ENCODE data around the gene SAMD4A.

Gene SAMD4A

DNA sequence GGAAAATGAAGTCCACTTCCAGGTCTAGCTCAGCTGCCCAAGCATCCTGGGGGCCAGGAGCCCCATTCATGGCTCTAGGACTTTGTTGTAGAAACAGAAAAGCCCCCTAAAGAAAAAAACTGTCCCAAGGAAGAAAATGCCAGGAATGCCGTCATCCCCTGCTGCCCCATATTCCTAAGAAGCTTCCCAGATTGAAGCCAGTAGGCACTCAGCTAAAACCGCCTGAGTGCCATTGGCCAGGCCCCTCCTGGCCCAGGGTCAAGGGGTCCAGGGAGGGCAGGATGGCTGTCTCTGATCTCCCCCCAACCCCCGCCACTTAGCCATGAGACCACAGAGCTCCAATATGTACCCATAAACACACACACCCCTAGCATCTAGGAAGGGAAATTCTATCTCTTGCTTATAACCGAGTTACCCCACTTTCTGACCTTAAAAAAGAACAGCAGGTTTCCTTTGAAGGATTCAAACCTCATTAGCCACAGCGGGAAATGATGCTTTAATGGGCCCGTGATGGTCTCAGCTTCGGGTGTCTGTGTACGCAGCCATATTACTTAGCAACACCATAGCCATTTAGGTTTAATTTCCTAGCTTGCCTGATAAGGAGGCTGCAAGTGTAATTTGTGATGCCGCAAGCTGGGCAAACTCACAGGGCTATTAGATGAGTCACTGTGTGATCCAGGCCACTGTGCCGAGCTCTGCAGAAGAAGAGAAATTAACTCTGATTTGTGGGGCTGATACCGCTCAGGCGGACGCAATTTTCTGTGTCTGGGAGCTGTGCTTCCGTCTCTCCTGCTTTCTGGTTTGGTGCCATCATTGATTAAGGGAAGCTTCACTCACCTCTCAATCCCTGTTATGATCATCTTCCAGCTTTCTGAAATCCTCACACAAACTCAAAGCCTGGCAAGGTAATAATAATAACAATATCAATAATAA is 251.5 kb downstream of the SAMD4A start:
- Histone ChIP-seq H3K4me3 (no peak overlapping the region), H3K36me3 (replicated peaks) (no peaks in the 10 kb centered on the region), H3K9me3 (no peaks in the 10 kb centered on the region), H3K27me3 (ENCODE audit: low read depth) (0 out of 2 replicates have a peak, but pooled peaks cover 3% of the 10 kb centered on the region), H3K4me1 (no peaks in the 10 kb centered on the region)
- no peak for DNase-seq (ENCODE audit: low spot score in 2 of 2)
- in situ Hi-C loops (cut with MboI; ENCODE audit: low sequenced_read_pairs): no loop called here

DNA sequence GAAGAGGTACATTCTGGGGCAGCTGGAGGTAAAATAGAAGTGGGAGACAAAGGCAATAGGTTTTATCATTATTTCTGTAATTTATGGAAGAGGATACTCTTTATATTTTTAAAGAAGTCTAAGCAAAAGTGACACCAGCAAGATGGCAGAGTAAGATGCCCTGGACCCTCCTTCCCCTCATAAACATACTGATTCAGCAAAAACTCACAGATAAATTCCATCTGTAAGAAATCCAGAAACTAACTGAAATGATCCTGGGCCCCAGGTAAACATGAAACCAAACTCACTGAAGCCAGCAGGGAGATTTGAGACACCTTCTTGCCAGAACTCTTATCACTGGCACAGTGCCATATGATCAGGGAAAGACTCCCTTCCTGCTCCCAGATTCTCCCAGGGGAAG is 255.8 kb downstream of the SAMD4A start:
- Histone ChIP-seq H3K9me3 (no peaks in the 10 kb centered on the region), H3K27me3 (ENCODE audit: low read depth) (0 out of 2 replicates have a peak, but pooled peaks cover 3% of the 10 kb centered on the region), H3K4me1 (no peaks in the 10 kb centered on the region), H3K4me3 (no peak overlapping the region), H3K36me3 (replicated peaks) (no peaks in the 10 kb centered on the region)
- DNase-seq (ENCODE audit: low spot score in 2 of 2): no peak
- in situ Hi-C loops (cut with MboI; ENCODE audit: low sequenced_read_pairs): no loop called here

DNA sequence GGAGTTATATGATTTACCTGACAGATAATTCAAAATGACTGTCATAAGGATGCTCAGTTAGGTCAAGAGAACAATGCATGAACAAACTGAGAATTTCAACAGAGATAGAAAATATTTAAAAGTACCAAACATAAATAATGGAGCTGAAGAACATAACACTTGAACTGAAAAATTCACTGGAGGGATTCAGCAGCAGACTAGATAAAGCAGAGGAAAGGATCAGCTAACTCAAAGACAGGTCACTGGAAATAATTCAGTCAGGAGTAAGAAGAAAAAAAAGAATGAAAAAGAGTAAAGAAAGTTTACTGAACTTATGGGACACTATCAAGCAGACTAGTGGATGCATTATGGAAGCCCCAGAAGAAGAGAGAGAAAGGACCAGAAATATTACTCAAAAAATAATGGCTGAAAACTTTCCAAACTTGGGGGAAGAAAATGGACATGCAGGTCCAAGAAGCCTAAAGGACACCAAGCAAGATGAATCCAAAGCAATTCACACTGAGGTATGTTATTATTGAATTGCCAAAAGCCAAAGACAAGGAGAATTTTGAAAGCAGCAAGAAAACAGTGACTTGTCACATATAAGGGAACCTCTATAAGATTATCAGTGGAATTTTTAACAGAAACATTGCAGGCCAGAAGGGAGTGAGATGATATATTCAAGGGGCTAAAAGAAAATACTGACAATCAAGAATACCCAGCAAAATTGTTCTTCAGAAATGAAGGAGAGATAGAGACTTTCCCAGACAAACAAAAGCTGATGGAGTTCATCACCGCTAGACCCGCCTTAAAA is 257.0 kb downstream of the SAMD4A start:
- no peaks in the 10 kb centered on the region for H3K36me3 ChIP-seq (replicated peaks)
- 0 out of 2 replicates have a peak, but pooled peaks cover 3% of the 10 kb centered on the region for H3K27me3 ChIP-seq (ENCODE audit: low read depth)
- H3K4me1 ChIP-seq: no peaks in the 10 kb centered on the region
- in situ Hi-C loops (cut with MboI; ENCODE audit: low sequenced_read_pairs): no loop called here
- no peak for DNase-seq (ENCODE audit: low spot score in 2 of 2)
- no peak overlapping the region for H3K4me3 ChIP-seq
- H3K9me3 ChIP-seq: no peaks in the 10 kb centered on the region

DNA sequence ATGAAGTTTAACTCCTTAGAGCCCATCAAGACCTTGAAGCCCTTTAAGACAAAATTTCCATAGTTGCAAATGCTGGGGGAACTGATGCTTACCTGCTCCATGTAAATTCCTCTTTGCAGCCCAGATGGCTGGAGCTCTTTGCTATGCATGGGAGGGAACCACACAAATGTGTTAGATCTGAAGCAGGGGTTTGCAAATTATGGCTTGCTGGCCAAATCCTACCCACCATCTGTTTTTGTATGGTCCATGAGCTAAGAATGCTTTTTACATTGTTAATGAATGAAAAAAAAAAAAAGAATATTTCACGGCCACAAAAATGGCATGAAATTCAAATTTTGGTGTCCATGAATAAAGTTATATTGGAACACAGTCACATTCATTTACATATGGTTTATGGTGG is 261.1 kb downstream of the SAMD4A start:
- no peak for DNase-seq (ENCODE audit: low spot score in 2 of 2)
- no peaks in the 10 kb centered on the region for H3K4me1 ChIP-seq
- H3K4me3 ChIP-seq: no peak overlapping the region
- H3K9me3 ChIP-seq: no peaks in the 10 kb centered on the region
- H3K36me3 ChIP-seq (replicated peaks): no peaks in the 10 kb centered on the region
- in situ Hi-C loops (cut with MboI; ENCODE audit: low sequenced_read_pairs): no loop called here
- H3K27me3 ChIP-seq (ENCODE audit: low read depth): 0 out of 2 replicates have a peak, but pooled peaks cover 2% of the 10 kb centered on the region

DNA sequence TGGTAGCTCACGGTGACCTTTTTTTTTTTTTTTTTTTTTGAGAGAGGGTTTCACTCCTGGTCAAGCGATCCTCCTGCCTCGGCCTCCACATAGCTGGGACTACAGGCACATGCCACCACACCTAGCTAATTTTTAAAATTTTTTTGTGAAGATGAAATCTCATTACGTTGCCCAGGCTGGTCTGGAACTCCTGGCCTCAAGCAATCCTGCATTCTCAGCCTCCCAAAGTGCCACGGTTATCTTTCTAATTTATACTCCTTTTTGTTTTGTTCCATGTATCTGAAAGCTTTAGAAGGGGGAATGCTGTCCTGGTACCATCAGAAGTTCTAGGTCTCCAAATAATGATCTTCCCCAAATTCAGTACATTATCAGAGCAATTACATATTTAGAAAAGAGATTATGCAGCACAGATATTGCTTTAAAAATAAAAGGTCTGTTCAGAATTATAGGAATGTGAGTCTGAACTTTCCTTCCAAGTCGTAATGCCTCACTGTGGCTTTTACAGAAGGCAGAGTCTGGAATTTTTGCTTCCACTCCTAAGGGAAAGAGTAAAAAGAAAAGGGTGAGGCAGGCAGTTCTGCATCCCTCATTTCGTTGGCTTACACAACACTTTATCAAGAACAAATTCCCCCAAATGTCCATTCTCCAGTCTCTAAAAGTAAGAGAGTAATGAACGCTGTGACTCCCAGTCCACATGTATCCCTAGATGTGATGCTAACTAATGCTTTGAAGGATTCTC is 262.7 kb downstream of the SAMD4A start:
- Histone ChIP-seq H3K27me3 (ENCODE audit: low read depth) (0 out of 2 replicates have a peak, but pooled peaks cover 2% of the 10 kb centered on the region), H3K9me3 (no peaks in the 10 kb centered on the region), H3K4me1 (no peaks in the 10 kb centered on the region), H3K36me3 (replicated peaks) (no peaks in the 10 kb centered on the region), H3K4me3 (no peak overlapping the region)
- no peak for DNase-seq (ENCODE audit: low spot score in 2 of 2)
- in situ Hi-C loops (cut with MboI; ENCODE audit: low sequenced_read_pairs): no loop called here

DNA sequence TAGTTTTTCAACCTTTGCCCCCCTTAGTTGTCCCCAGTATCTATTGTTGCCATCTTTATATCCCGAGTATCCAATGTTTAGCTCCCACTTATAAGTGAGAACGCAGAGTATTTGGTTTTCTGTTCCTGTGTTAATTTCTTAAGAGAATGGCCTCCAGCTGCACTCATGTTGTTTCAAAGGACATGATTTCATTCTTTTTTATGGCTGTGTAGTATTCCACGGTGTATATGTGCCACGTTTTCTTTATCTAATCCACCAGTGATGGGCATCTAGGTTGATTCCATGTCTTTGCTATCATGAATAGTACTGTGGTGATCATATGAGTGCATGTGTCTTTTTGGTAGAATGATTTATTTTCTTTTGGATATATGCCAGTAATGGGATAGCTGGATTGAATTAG is 263.7 kb downstream of the SAMD4A start:
- Histone ChIP-seq H3K4me1 (no peaks in the 10 kb centered on the region), H3K4me3 (no peak overlapping the region), H3K9me3 (no peaks in the 10 kb centered on the region), H3K27me3 (ENCODE audit: low read depth) (0 out of 2 replicates have a peak, but pooled peaks cover 2% of the 10 kb centered on the region), H3K36me3 (replicated peaks) (no peaks in the 10 kb centered on the region)
- DNase-seq (ENCODE audit: low spot score in 2 of 2): no peak
- in situ Hi-C loops (cut with MboI; ENCODE audit: low sequenced_read_pairs): no loop called here

DNA sequence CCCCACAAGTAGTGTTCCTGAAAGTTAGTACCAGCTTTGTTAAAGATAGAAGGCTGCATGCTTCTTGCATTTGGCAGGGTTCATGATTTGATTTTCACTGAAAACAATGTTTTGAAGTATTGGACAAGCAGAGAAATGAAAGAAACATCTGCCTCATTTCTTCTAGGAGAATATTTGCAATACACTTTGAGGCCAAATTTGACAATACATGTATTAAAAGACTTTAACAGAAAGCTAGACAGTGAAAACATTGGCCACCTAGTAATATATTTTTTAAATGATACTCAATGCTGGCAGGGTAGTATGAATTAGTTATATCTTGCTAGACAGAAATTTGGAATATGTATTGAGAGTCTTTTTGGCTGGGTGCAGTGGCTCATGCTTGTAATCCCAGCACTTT is 267.2 kb downstream of the SAMD4A start:
- Histone ChIP-seq H3K4me3 (no peak overlapping the region), H3K4me1 (no peaks in the 10 kb centered on the region), H3K27me3 (ENCODE audit: low read depth) (0 out of 2 replicates have a peak, but pooled peaks cover 2% of the 10 kb centered on the region), H3K36me3 (replicated peaks) (no peaks in the 10 kb centered on the region), H3K9me3 (no peaks in the 10 kb centered on the region)
- in situ Hi-C loops (cut with MboI; ENCODE audit: low sequenced_read_pairs): no loop called here
- no peak for DNase-seq (ENCODE audit: low spot score in 2 of 2)

DNA sequence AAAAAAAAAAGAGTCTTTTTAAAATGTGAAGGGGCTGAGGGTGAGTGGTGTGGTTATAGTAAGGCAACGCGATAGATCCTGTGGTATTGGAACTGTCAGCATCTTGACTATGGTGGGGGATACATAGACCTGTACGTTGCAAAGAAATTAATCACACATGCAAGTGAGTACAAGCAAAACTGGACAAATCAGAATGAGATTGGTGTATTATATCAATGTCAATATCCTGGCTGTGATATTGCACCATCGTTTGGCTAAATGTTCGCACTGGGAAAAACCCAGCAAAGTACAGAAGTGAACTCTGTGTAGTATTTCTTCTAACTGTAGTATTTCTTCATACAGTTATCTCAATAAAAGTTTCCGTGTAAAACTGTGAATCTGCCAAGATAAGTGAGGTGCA is 267.8 kb downstream of the SAMD4A start:
- Histone ChIP-seq H3K36me3 (replicated peaks) (no peaks in the 10 kb centered on the region), H3K9me3 (no peaks in the 10 kb centered on the region), H3K4me1 (no peaks in the 10 kb centered on the region), H3K4me3 (no peak overlapping the region), H3K27me3 (ENCODE audit: low read depth) (0 out of 2 replicates have a peak, but pooled peaks cover 2% of the 10 kb centered on the region)
- in situ Hi-C loops (cut with MboI; ENCODE audit: low sequenced_read_pairs): no loop called here
- DNase-seq (ENCODE audit: low spot score in 2 of 2): no peak

DNA sequence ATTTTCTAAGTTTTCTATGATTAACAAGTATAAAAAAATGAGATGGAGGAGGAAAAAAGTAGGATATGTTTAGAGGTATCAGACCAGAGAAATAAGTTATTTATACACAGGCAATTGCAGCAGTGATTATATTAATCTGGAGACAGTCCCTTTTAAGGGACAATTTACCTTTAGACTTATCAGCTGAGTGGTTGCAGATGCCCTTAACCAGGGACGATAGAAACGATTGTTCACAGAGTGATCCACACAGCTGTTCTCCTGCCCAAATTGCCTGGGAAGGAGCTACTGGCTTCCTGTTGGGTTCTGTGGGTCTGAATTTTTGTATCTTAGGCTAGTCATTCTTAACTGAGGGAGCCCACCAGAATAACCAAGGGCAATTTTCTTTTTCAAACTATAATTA is 269.3 kb downstream of the SAMD4A start:
- Histone ChIP-seq H3K4me1 (no peaks in the 10 kb centered on the region), H3K27me3 (ENCODE audit: low read depth) (0 out of 2 replicates have a peak, but pooled peaks cover 2% of the 10 kb centered on the region), H3K36me3 (replicated peaks) (no peaks in the 10 kb centered on the region), H3K9me3 (no peaks in the 10 kb centered on the region), H3K4me3 (no peak overlapping the region)
- no peak for DNase-seq (ENCODE audit: low spot score in 2 of 2)
- in situ Hi-C loops (cut with MboI; ENCODE audit: low sequenced_read_pairs): no loop called here

DNA sequence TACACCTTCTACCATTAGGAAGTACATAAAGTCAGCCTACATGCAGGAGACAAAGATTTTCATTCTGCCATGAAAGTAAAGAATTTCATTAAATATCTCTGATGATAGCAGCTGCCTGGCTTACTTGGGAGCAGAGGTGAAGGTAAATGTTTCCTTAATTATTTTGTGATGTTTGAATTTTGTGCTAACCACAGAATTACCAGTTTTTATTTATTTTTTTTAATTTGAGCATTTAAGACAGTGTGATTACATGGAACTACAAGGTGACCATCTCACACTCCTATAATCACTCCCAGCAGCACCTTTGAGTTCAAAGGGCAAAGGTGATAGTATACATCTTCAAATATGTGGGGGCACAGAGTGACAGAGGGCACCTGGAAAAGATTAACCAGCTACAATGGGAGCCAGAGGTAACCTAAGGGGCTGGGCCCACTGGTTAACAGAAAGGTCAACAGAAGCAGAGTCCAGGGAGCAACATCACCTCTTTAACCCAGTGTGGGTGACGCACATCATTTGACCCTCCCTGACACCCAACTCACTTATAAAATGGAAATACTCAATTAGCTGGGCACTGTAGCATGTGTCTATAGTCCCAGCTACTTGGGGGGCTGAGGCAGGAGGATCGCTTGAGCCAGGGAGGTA is 270.7 kb downstream of the SAMD4A start:
- Histone ChIP-seq H3K36me3 (replicated peaks) (no peaks in the 10 kb centered on the region), H3K9me3 (no peaks in the 10 kb centered on the region), H3K27me3 (ENCODE audit: low read depth) (0 out of 2 replicates have a peak, but pooled peaks cover 1% of the 10 kb centered on the region), H3K4me3 (no peak overlapping the region), H3K4me1 (no peaks in the 10 kb centered on the region)
- in situ Hi-C loops (cut with MboI; ENCODE audit: low sequenced_read_pairs): no loop called here
- no peak for DNase-seq (ENCODE audit: low spot score in 2 of 2)

DNA sequence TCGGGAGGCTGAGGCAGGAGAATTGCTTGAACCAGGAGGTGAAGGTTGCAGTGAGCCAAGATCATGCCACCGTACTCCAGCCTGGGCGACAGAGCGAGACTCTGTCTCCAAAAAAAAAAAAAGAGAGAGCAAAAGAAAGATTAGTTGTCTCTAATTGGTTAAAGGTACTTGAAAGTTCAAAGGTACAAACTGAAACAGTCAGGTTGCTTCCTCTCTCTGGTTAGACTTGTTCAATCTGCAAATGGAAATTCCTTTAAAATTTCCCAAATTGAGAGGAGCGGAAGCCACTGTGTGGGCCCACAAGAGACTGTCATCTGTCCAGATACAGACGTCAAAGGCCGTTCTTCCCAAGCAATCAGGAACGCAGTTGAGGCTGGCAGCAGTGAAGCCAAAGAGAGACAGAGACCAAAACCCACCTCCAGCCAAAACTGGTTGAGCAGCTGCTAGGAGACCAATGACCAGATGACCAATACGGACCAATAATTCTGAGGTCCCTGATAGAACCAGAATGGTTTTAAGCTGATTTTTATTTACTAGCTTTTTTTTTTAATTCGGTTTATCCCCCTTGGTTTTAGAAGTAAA is 272.1 kb downstream of the SAMD4A start:
- Histone ChIP-seq H3K4me3 (no peak overlapping the region), H3K9me3 (no peaks in the 10 kb centered on the region), H3K4me1 (no peaks in the 10 kb centered on the region), H3K27me3 (ENCODE audit: low read depth) (no peaks in the 10 kb centered on the region), H3K36me3 (replicated peaks) (no peaks in the 10 kb centered on the region)
- in situ Hi-C loops (cut with MboI; ENCODE audit: low sequenced_read_pairs): no loop called here
- DNase-seq (ENCODE audit: low spot score in 2 of 2): no peak

DNA sequence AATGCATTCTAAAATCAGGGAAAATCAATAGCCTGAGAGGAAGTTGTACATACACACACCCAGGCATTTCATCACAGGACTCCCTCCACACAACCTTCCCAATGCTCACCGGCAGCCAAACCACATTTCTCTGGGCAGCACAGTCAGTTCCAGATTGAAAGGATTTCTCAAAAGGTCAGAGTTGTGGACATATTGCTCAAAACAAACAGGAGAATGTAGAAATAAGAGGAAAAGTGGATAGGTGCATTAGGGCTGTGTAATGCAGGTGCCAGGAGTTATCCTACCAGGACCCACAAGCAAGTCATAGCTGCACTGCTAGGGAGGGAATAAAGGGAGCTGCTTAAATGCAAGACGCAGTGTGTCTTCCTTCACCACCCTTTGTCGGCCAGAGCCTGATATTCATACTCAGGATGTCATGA is 272.8 kb downstream of the SAMD4A start:
- no peaks in the 10 kb centered on the region for H3K36me3 ChIP-seq (replicated peaks)

DNA sequence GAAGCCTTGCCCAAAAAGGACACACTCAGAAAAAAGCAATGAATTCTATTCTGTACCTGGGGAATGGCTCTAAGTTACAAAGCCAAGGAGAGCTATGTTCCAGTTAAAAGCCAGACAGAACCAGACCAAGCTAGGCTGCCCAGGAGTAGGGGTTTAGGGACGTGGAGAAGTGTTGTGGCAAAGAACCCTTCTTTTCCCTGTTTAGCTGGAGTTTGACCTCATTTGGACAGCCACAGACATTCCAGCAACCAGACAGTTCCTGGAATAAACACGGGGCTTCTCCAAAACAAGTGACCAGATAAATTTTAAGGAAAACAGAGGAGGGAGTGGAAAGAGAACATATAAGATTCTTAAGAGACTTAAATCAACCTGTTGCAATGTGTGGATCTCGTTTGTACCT is 273.4 kb downstream of the SAMD4A start:
- no peak for DNase-seq (ENCODE audit: low spot score in 2 of 2)
- Histone ChIP-seq H3K36me3 (replicated peaks) (no peaks in the 10 kb centered on the region), H3K4me1 (no peaks in the 10 kb centered on the region), H3K4me3 (no peak overlapping the region), H3K27me3 (ENCODE audit: low read depth) (no peaks in the 10 kb centered on the region), H3K9me3 (no peaks in the 10 kb centered on the region)
- in situ Hi-C loops (cut with MboI; ENCODE audit: low sequenced_read_pairs): no loop called here

More for the DNA sequence above, 272.8 kb downstream of the SAMD4A start:
- no peaks in the 10 kb centered on the region for H3K27me3 ChIP-seq (ENCODE audit: low read depth)
- no peaks in the 10 kb centered on the region for H3K4me1 ChIP-seq
- in situ Hi-C loops (cut with MboI; ENCODE audit: low sequenced_read_pairs): no loop called here
- DNase-seq (ENCODE audit: low spot score in 2 of 2): no peak
- H3K4me3 ChIP-seq: no peak overlapping the region
- no peaks in the 10 kb centered on the region for H3K9me3 ChIP-seq
